ENCODE data around the gene LAMTOR1. TPM values are rescaled to one million over a fixed set of nuclear protein-coding genes. Genes with fewer than 3 reads are reported as not detected.

The LAMTOR1 gene
- 111 and 179 TPM in 2 replicates for total RNA-seq

GRCh38 chr11:72102946-72103753 is at the start of gene LAMTOR1:
LAMTOR1 (minus strand) TSS chr11:72103297; CDS start chr11:72103224, 73 bp downstream.

GRCh38 chr11:72135473-72135872 is 32.4 kb upstream of the LAMTOR1 start, which contains the start of gene FOLR3:
FOLR3 (plus strand) TSS chr11:72135725; CDS start chr11:72135953, 228 bp downstream.

GRCh38 chr11:72112143-72112977 is 9.3 kb upstream of the LAMTOR1 start, which contains the start of gene ANAPC15:
ANAPC15 (minus strand) TSS chr11:72112695; CDS start chr11:72111276, 1,419 bp downstream.

GRCh38 chr11:72105888-72106287 is 2.8 kb upstream of the LAMTOR1 start, which contains the start of gene TOMT:
TOMT (plus strand) TSS chr11:72105924; CDS start chr11:72105952, 28 bp downstream.

GRCh38 chr11:72080326-72081183 is 22.5 kb downstream of the LAMTOR1 start, which contains the start of the genes LRRC51 and NUMA1:
LRRC51 (plus strand) TSS chr11:72080850; CDS start chr11:72089084, 8,234 bp downstream.
NUMA1 (minus strand) TSS chr11:72080542; CDS start chr11:72035943, 44,599 bp downstream.

Other genes with a start within 250 kb of the LAMTOR1 start
- gene DEFB131B, start 224.8 kb downstream of the LAMTOR1 start, total RNA-seq: not detected in 2 replicates
- 0.70 and 0.77 TPM in 2 replicates for gene XNDC1N, start 174.7 kb downstream of the LAMTOR1 start, total RNA-seq
- gene RNF121, start 174.3 kb downstream of the LAMTOR1 start, total RNA-seq: 17.4 and 19.3 TPM in 2 replicates
- 0.23 and 1.0 TPM in 2 replicates for gene IL18BP, start 104.4 kb downstream of the LAMTOR1 start, total RNA-seq
- 105 and 128 TPM in 2 replicates for gene NUMA1, start 22.8 kb downstream of the LAMTOR1 start, total RNA-seq
- 2.7 and 3.8 TPM in 2 replicates for gene LRRC51, start 22.4 kb downstream of the LAMTOR1 start, total RNA-seq
- not detected in 2 replicates for gene TOMT, start 2.6 kb upstream of the LAMTOR1 start, total RNA-seq
- 13.7 and 32.2 TPM in 2 replicates for gene ANAPC15, start 9.4 kb upstream of the LAMTOR1 start, total RNA-seq
- not detected in 2 replicates for gene FOLR3, start 32.4 kb upstream of the LAMTOR1 start, total RNA-seq
- 2.5 TPM in 1 of 2 replicates, not detected in the other for gene FOLR1, start 88.8 kb upstream of the LAMTOR1 start, total RNA-seq
- not detected in 2 replicates for gene FOLR2, start 113.5 kb upstream of the LAMTOR1 start, total RNA-seq
- 71.9 and 76.0 TPM in 2 replicates for gene INPPL1, start 121.5 kb upstream of the LAMTOR1 start, total RNA-seq
- gene PHOX2A, start 140.9 kb upstream of the LAMTOR1 start, total RNA-seq: not detected in 2 replicates

Measured in pericardium fibroblast (primary cell).